Stimulated activated CD4-positive, alpha-beta T cell treated with anti-CD3 and anti-CD28 coated beads, Interleukin-1b, Interleukin-23, amount 100 ng/mL, for 48 hours (primary cell): Measurements from ENCODE around the gene ELK3.
A peak's percentile ranks its signal among the peaks of the same experiment; 100 is the strongest.

Experiments
- DNase-seq: peaks from one replicate; pipeline ENCODE4 v3.0.0-alpha.2; 2020

The ELK3 gene

DNA sequence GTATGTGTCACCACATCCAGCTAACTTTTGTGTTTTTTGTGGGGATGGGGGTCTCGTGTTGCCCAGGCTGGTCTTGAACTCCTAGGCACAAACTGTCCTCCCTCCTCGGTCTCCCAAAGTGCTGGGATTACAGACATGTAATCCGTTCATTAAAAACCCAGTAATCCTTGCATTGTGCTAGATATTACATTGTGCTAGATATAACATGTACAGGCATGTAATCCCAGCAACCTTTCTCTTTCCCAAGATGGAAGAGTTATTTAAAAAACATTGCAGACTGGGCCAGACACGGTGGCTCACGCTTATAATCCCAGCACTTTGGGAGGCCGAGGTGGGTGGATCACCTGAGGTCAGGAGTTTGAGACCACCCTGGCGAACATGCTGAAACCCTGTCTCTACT, 19.7 kb downstream of the ELK3 start:
- no peak for DNase-seq

GRCh38 chr12:96215919-96216273, 21.7 kb downstream of the ELK3 start:
- no peak for DNase-seq

- no peak for DNase-seq
These were observed 25.0 kb downstream of the ELK3 start for GRCh38 chr12:96218989-96219678.

DNA sequence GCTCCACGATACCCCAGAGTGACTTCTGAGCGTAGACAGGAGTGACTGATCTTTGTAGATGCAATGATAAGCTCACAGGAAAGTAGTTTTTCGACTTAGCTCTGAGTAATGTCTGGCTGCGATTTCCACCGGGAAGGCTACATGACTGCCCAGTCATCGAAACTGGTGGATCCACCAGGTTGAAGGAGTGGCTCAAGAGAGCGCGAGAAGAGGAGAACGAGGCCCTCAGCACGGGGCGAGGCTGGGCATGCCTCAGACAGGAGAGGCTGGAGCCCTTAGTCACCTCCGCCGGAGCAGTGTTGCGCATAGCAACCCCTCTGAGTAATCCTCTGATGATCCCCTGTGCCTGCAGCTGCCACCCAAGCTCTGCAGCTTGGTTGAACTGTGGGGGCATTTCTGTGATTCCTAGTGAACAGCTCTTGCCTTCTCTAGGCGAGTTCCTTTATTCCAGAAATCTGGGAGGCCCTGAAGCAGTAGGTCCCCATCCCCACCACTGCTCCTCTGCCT, 25.6 kb downstream of the ELK3 start:
- peak; percentile 35 for DNase-seq

GRCh38 chr12:96220902-96221301, 26.7 kb downstream of the ELK3 start:
- DNase-seq = no peak

DNA sequence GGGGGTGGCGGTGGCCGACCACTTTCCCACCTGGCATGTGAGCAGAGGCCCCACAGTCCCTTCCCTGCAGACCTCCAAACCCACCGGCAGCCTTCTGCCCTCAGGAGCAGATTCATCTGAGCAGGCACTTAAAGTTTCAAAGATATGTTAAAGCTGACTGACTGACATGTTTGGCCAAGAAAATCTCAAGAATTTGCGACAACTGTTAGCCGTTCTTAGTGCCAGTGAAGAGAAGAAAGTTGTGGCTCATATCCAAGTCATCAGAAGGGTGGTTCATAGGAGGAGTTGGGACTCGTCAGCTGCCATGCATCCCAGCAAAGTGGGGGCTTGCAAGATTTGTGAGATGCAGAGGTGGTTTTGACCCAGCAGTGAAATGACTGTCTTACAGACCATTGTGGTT, 27.2 kb downstream of the ELK3 start:
- DNase-seq = no peak

- no peak for DNase-seq
These were observed 29.4 kb downstream of the ELK3 start for GRCh38 chr12:96223411-96224218.

DNA sequence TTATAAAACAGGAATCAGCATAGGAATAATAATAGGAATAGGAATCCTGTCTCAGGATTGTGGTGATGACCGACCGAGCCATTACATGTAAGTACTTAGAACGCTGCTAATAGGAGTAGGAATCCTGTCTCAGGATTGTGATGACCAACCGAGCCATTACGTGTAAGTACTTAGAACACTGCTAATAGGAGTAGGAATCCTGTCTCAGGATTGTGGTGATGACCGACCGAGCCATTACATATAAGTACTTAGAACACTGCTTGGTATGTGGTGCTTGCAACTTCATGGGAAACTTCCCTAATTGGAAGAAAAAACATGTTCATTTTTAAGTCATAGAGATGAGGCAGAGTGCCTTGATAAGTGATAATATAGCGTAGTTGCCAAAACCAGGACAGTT, 30.0 kb downstream of the ELK3 start:
- DNase-seq = no peak

DNA sequence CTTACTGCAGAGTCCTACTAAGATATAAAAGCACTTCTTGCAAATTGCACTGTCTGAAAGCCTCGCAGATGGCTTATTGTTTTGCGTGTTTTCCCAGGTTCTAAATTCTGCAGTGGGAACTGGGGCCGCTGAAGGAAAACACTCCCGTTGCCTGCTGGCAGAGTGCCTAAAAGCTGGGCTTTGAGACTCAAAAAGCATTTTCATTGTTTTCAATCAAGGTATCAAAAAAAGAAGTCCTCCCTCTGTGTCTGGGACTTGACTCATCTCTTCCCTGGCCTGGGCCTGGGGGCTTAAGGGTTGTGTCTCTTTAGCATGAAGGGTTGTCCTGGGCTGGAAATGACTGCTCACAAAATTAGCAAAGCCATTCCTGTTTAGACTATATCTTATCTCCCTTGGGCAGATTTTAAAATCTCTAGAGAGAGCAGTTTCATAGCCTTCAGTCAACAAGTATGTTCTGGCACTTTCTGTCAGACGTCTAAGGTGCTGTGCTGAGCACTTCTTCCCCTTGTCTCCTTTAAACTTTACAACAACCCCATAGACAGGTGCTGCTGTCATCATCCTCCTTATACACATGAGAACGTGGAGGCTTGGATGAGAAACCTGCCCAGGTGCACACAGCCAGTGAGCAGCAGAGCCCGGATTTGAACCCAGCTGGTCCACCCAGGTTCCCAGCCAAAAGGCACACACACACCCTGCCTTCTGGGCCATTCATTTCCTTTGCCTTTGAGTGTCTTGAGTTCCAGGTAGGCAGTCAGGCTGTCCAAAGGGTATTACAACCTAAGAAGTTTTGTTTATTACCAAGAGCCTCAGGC, 31.1 kb downstream of the ELK3 start:
- no peak for DNase-seq

DNA sequence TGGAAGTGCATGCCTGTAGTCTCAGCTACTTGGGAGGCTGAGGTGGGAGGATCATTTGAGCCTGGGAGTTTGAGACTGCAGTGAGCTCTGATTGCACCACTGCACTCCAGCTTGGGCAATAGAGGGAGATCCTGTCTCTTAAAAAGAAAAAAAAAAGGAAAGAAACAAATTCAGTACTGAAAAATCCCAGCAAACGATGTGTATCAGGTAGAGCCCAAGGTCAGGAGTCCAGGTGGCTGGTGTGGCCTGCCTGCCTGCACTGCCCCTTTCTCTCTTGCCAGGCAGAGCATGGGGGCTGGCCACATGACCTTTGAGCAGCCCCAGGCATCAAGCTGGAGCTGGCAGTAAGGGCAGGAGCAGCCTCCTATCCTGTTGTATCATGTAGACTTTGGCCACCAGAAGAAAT, 31.8 kb downstream of the ELK3 start:
- no peak for DNase-seq

- DNase-seq = no peak
These were observed 32.2 kb downstream of the ELK3 start for GRCh38 chr12:96226401-96226800.

DNA sequence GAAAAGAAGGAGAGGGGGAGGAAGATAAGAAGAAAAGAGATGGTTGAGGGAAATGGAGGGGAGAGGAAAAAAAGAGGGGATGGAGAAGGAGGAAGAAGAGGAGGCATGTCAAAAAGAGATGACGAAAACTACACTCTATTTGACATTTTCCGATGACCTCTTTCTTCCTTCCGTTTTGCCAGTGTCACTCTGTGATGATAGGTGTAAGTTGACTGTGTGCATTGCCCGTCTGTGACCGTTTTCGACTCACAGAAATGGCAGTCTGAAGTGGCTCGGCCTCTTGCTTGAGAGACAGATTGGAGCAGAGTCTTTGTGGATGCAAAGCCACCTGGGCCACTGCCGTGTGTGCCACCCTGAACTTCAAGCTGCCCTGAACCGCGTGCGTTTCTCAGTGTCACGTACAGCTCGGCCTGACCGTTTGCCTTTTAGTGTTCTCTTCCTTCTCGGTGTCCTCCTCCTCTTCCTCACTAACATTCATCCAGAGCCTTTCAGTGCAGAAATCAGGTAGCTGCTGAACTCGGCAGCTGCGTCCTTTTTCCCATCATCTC, 32.7 kb downstream of the ELK3 start:
- no peak for DNase-seq

DNA sequence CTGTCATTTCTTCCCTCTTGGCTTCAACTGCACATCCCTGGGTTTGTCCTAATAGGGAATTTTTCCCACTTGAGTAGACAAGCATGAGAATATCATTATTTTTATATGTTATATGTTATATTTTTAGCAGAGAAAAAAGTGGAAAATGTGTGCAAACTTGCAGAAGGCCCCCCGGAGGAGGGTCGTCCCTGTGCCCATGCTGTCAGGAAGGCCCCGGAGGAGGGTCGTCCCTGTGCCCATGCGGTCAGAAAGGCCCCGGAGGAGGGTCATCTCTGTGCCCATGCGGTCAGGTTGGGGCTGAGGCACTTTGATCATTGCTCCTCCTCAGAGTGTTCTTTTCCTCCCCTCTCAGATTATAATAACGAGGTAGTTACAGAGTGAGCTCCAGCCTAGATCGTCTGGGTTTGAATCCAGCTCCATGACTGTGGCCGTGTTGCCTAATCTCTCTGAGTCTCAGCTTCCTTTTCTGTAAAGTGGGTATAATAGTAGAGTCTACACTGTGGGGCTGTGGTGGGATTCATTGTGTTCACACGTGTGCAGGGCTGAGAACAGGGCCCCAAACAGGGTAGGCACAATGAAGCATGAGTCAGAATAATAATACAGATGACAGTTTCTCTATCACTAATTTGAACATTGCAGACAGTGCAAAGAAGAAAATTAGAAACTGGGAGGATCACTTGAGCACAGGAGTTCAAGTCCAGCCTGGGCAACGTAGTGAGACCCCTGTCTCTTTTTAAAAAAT, 33.4 kb downstream of the ELK3 start:
- DNase-seq = peak; percentile 19

DNA sequence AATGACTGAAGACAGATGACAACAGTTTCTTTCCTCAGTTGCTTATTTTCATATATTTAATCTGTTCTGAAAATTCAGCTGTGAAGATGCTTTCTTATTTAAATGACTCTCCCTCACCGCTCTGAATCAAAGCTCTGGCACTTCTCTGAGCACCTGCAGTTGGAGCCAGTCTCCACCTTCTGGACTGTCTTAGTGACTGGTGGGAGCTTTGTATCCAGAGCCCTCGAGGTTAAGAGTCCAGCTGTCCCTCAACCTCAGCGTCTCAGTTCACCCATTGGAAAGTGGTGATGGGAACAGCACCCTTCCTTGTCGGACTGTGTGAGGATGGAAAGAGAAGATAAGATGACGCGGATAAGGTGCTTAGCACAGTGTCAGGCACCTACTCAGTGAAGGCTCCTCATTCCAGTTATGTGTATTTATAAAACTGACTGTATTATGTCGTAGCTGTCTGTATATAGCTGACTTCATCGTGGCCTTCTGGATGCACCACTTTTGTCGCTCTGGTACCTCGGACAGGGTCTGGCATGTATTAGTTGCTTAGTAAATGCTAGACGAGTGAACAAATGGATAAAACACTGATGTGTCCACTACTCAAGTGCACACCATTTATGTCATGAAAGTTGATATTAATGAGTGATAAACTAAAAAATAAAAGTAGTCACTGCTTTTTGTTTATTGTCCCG, 34.5 kb downstream of the ELK3 start:
- DNase-seq = no peak

DNA sequence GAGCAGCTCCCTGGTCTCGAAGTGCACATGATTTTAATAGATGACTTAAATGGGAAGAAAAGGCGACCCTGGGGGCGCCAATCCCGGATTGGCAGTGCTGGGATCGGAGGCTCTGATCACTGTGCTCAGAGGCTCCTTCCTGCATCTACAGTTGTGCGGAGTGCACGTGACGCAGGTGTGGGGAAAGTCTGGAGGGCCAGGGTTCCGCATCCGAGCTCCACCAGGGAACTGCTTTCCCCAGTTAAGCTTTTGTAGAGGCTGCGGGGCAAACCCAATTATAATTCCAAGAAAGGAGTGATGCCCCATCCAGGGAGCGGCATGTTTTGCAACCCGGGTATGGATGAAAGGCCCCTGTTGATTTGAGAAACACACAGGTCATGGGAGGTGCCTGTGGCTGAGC, 36.5 kb downstream of the ELK3 start:
- DNase-seq = no peak

DNA sequence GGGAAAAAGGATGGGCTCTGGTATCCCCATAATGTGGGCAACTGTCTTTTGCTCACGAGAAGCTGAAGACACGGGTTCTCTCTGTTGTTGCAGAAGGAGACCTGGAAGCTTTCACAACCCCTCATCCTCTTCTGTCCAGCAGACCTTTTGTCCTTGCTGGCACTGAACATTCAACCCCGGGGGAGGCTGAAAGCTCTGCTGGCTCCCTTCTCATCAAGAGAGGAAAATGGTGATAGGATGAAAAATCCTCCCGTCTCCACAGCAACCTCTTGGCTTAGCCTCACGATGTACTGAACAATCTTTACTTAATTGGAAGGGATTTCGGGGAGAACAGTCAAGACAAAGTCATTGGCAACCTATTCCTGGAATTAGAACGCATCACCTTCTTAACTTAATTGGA, 39.0 kb downstream of the ELK3 start:
- DNase-seq = no peak

DNA sequence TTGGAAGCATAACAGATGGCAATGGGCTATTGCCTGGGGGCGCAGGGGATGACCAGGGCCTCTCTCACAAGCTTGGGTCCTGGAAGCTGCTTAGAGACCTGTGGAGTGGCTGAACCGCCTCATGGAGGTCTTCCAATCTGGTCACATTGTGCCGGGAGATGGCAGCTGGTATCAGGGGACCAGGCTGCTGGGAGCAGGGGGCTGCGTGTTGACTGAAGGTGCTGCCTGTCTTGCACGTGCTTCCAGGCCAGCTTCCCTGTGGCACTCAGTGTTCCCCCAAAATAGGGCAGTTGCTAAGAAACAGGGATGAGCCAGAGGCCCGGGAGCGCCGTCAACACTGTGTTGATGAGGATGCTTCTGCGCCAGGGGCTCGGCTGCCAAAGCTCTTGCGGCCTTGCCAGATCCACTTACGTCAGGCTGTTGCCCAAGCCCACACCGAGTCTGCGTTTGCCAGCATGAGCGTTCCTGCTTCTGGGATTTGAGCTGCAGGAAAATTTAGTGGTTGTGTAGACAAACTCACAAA, 39.8 kb downstream of the ELK3 start:
- no peak for DNase-seq

- no peak for DNase-seq
These were observed 40.7 kb downstream of the ELK3 start for GRCh38 chr12:96234591-96235483.

GRCh38 chr12:96235484-96235826, 41.3 kb downstream of the ELK3 start:
- no peak for DNase-seq

DNA sequence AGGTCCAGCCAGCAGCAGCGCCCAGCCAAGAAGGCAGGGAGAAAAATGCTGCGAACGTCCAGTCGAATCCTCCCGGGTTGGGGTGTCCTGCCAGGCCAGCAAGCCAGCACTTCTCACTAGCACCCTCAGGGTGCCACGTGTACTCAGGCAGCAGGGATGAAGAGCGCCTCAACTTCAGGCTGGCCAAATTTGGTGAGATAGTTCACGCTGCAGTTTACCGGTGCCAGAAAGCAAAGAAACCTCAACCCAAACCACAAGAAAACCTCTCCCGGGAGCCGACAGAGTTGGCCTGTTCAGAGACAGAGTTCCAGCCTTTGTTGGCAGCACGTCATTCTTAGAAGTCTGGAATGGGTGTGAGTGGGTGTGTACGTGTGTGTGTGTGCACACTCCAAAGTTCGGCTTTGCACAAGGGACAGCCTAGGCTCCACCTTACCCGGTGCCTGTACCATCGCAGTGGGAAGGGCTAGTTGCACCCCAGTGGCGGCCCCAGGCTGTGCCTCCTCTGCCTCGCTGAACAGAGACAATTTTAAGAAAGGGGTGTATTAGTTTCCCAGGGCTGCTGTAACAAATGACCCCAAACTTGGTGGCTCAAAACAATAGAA, 42.1 kb downstream of the ELK3 start:
- DNase-seq = peak; percentile 46
